WTC11 (cell line): ENCODE measurements around the gene FMC1. TPM values are rescaled to one million over a fixed set of nuclear protein-coding genes. Genes with fewer than 3 reads are reported as not detected.

Source experiments
- ATAC-seq: fragments of 200-7000 bp; cut with Tn5 transposase; 2 replicates; pipeline ENCODE4 v1.10.0; 2021; ENCODE audit warnings: mild to moderate bottlenecking, moderate library complexity
- CTCF ChIA-PET: fragments of 300-600 bp; sonication (Branson Sonifier 250); formaldehyde crosslinking; loops from one replicate; lab custom pipeline; 2021; ENCODE audit warnings: antibody characterized with exemption; lab: Charles Lee
- POLR2A ChIA-PET: fragments of 350-600 bp; sonication (Branson Sonifier 250); formaldehyde crosslinking; loops from one replicate; lab custom pipeline; 2021; ENCODE audit warnings: antibody characterized with exemption; lab: Charles Lee
- DNase-seq: peaks from one replicate; pipeline ENCODE4 v3.0.0; 2021; ENCODE audit warnings: low spot score
- H3K27ac Mint-ChIP-seq: 2 replicates; pipeline ENCODE4 v1.8.0; 2021; ENCODE audit warnings: mixed read lengths
- H3K27me3 Mint-ChIP-seq: 2 replicates; pipeline ENCODE4 v1.8.0; 2021; ENCODE audit warnings: low read depth, mild to moderate bottlenecking, moderate library complexity, mixed read lengths
- H3K36me3 Mint-ChIP-seq: 2 replicates; pipeline ENCODE4 v1.8.0; 2021; ENCODE audit warnings: mixed read lengths
- H3K4me1 Mint-ChIP-seq: 2 replicates; pipeline ENCODE4 v1.8.0; 2022; ENCODE audit warnings: mixed read lengths
- H3K4me3 Mint-ChIP-seq: 2 replicates; pipeline ENCODE4 v1.8.0; 2021; ENCODE audit warnings: mild to moderate bottlenecking, moderate library complexity, mixed read lengths
- H3K9me3 Mint-ChIP-seq: 2 replicates; pipeline ENCODE4 v1.8.0; 2021; ENCODE audit warnings: mixed read lengths
- CBFB ChIP-seq: sonication (generic); formaldehyde crosslinking; IDR thresholded peaks from 2 replicates; pipeline ENCODE4 v1.8.1; 2022; ENCODE audit warnings: mild to moderate bottlenecking, low read depth, missing genetic modification reagents
- CREB1 ChIP-seq: sonication (generic); formaldehyde crosslinking; IDR thresholded peaks from 2 replicates; pipeline ENCODE4 v1.8.0; 2023; ENCODE audit warnings: mild to moderate bottlenecking, missing genetic modification reagents
- EMX1 ChIP-seq: fragments of 250-450 bp; sonication (Bioruptor Pico); IDR thresholded peaks from 2 replicates; pipeline ENCODE4 v1.8.0; 2021; ENCODE audit warnings: mild to moderate bottlenecking
- FOXJ3 ChIP-seq: sonication (generic); formaldehyde crosslinking; IDR thresholded peaks from 2 replicates; pipeline ENCODE4 v1.9.0; 2021; ENCODE audit warnings: missing genetic modification reagents, mild to moderate bottlenecking, borderline replicate concordance
- GTF2I ChIP-seq: fragments of 250-450 bp; sonication (Bioruptor Pico); conservative IDR thresholded peaks from 2 replicates; pipeline ENCODE4 v1.4.0; 2021; ENCODE audit warnings: mild to moderate bottlenecking
- JUN ChIP-seq: sonication (generic); formaldehyde crosslinking; IDR thresholded peaks from 2 replicates; pipeline ENCODE4 v1.8.0; 2023; ENCODE audit warnings: mild to moderate bottlenecking, missing genetic modification reagents
- NFATC4 ChIP-seq: fragments of 250-450 bp; sonication (Bioruptor Pico); IDR thresholded peaks from 2 replicates; pipeline ENCODE4 v1.9.0; 2021; ENCODE audit warnings: mild to moderate bottlenecking
- NR1H2 ChIP-seq: sonication (generic); formaldehyde crosslinking; IDR thresholded peaks from 2 replicates; pipeline ENCODE4 v1.9.0; 2021; ENCODE audit warnings: mild to moderate bottlenecking, moderate library complexity, missing genetic modification reagents
- RELA ChIP-seq: sonication (generic); formaldehyde crosslinking; IDR thresholded peaks from 2 replicates; pipeline ENCODE4 v1.8.1; 2022; ENCODE audit warnings: missing genetic modification reagents, mild to moderate bottlenecking, borderline replicate concordance
- ZNF232 ChIP-seq: sonication (generic); formaldehyde crosslinking; IDR thresholded peaks from 2 replicates; pipeline ENCODE4 v1.8.0; 2022; ENCODE audit warnings: mild to moderate bottlenecking, missing genetic modification reagents
- ZNF263 ChIP-seq: sonication (generic); formaldehyde crosslinking; IDR thresholded peaks from 2 replicates; pipeline ENCODE4 v1.8.1; 2022; ENCODE audit warnings: low read depth, mild to moderate bottlenecking, moderate library complexity, missing genetic modification reagents
- total RNA-seq: library from RNA; stranded (reverse); gene quantifications from 3 replicates; pipeline ENCODE4 v1.2.3, GENCODE V29; 2021
- TF ChIP-seq, protein P1 (sequence below): sonication (generic); formaldehyde crosslinking; IDR thresholded peaks from 2 replicates; pipeline ENCODE4 v1.8.1; 2023; ENCODE audit warnings: mild to moderate bottlenecking, moderate library complexity, missing genetic modification reagents
- TF ChIP-seq, protein P2 (sequence below): fragments of 250-450 bp; sonication (Bioruptor Pico); IDR thresholded peaks from 2 replicates; pipeline ENCODE4 v1.9.0; 2021; ENCODE audit warnings: mild to moderate bottlenecking, borderline replicate concordance
- TF ChIP-seq, protein P3 (sequence below): fragments of 250-450 bp; sonication (Bioruptor Pico); IDR thresholded peaks from 2 replicates; pipeline ENCODE4 v1.9.0; 2021; ENCODE audit warnings: mild to moderate bottlenecking
- TF ChIP-seq, protein P4 (sequence below): sonication (generic); formaldehyde crosslinking; IDR thresholded peaks from 2 replicates; pipeline ENCODE4 v1.8.1; 2022; ENCODE audit warnings: mild to moderate bottlenecking, moderate library complexity, missing genetic modification reagents
- TF ChIP-seq, protein P5 (sequence below): sonication (generic); formaldehyde crosslinking; IDR thresholded peaks from 2 replicates; pipeline ENCODE4 v1.8.1; 2023; ENCODE audit warnings: mild to moderate bottlenecking, missing genetic modification reagents

Gene FMC1
- total RNA-seq, 1 experiment from 2014 or later: 16.3 TPM

DNA sequence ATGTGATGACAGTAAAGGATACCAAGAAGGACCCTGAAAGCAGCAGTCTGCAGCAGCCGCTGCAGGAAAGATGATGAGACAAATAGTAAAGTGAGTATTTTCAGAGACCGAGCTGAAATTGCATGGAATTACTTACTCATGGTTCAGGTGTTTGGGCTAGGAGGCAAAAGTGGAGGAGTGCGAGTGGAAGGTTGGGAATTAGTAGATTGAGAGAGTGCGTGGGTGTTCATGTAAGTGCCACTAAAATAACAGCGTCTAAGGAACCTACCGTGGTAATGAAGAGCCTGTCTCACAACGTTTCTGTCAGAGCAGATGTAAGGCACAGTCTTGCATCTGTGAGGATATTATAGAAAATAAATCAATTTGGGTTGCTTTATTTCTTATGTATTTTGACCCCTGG is 48.3 kb upstream of the FMC1 start (continued):
- TF ChIP-seq, protein P1, sequence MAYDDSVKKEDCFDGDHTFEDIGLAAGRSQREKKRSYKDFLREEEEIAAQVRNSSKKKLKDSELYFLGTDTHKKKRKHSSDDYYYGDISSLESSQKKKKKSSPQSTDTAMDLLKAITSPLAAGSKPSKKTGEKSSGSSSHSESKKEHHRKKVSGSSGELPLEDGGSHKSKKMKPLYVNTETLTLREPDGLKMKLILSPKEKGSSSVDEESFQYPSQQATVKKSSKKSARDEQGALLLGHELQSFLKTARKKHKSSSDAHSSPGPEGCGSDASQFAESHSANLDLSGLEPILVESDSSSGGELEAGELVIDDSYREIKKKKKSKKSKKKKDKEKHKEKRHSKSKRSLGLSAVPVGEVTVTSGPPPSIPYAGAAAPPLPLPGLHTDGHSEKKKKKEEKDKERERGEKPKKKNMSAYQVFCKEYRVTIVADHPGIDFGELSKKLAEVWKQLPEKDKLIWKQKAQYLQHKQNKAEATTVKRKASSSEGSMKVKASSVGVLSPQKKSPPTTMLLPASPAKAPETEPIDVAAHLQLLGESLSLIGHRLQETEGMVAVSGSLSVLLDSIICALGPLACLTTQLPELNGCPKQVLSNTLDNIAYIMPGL: no peak
- TF ChIP-seq CBFB (CRISPR knock-in tag) (no peak), NR1H2 (CRISPR knock-in tag) (no peak), GTF2I (CRISPR knock-in tag) (no peak), JUN (CRISPR knock-in tag) (no peak)
- TF ChIP-seq, protein P2, sequence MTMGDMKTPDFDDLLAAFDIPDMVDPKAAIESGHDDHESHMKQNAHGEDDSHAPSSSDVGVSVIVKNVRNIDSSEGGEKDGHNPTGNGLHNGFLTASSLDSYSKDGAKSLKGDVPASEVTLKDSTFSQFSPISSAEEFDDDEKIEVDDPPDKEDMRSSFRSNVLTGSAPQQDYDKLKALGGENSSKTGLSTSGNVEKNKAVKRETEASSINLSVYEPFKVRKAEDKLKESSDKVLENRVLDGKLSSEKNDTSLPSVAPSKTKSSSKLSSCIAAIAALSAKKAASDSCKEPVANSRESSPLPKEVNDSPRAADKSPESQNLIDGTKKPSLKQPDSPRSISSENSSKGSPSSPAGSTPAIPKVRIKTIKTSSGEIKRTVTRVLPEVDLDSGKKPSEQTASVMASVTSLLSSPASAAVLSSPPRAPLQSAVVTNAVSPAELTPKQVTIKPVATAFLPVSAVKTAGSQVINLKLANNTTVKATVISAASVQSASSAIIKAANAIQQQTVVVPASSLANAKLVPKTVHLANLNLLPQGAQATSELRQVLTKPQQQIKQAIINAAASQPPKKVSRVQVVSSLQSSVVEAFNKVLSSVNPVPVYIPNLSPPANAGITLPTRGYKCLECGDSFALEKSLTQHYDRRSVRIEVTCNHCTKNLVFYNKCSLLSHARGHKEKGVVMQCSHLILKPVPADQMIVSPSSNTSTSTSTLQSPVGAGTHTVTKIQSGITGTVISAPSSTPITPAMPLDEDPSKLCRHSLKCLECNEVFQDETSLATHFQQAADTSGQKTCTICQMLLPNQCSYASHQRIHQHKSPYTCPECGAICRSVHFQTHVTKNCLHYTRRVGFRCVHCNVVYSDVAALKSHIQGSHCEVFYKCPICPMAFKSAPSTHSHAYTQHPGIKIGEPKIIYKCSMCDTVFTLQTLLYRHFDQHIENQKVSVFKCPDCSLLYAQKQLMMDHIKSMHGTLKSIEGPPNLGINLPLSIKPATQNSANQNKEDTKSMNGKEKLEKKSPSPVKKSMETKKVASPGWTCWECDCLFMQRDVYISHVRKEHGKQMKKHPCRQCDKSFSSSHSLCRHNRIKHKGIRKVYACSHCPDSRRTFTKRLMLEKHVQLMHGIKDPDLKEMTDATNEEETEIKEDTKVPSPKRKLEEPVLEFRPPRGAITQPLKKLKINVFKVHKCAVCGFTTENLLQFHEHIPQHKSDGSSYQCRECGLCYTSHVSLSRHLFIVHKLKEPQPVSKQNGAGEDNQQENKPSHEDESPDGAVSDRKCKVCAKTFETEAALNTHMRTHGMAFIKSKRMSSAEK (CRISPR knock-in tag): no peak

DNA sequence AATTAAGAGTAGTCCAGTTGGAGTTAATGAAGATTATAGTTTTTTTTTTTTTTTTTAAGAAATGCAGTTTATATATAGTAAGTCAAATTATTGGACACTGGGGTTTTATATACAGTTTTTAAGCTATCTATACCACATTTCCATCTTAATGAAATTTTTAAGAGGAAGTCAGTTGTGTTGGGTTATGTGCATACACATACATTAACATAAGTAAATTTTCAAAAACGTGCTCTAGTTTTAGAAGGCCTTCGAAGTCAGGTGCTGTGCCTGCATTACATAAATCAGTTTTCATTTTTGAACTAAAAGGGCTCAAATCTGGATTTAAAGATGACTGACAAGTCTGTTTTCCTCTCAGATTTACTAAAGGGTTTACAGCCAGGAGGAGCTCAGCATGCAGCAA is 47.6 kb upstream of the FMC1 start:
- CTCF ChIA-PET: interaction anchor here (0.6 to 1.1 kb wide), 2 partner anchors 15 to 219 kb away, joined by 3 to 4 read pairs; no protein-coding TSS in a partner anchor
- no peak for TF ChIP-seq FOXJ3 (CRISPR knock-in tag)
- TF ChIP-seq EMX1 (CRISPR knock-in tag): no peak
- TF ChIP-seq, protein P3, sequence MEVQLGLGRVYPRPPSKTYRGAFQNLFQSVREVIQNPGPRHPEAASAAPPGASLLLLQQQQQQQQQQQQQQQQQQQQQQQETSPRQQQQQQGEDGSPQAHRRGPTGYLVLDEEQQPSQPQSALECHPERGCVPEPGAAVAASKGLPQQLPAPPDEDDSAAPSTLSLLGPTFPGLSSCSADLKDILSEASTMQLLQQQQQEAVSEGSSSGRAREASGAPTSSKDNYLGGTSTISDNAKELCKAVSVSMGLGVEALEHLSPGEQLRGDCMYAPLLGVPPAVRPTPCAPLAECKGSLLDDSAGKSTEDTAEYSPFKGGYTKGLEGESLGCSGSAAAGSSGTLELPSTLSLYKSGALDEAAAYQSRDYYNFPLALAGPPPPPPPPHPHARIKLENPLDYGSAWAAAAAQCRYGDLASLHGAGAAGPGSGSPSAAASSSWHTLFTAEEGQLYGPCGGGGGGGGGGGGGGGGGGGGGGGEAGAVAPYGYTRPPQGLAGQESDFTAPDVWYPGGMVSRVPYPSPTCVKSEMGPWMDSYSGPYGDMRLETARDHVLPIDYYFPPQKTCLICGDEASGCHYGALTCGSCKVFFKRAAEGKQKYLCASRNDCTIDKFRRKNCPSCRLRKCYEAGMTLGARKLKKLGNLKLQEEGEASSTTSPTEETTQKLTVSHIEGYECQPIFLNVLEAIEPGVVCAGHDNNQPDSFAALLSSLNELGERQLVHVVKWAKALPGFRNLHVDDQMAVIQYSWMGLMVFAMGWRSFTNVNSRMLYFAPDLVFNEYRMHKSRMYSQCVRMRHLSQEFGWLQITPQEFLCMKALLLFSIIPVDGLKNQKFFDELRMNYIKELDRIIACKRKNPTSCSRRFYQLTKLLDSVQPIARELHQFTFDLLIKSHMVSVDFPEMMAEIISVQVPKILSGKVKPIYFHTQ (CRISPR knock-in tag): no peak
- no peak for TF ChIP-seq NFATC4
- no peak for TF ChIP-seq CREB1
- TF ChIP-seq, protein P4, sequence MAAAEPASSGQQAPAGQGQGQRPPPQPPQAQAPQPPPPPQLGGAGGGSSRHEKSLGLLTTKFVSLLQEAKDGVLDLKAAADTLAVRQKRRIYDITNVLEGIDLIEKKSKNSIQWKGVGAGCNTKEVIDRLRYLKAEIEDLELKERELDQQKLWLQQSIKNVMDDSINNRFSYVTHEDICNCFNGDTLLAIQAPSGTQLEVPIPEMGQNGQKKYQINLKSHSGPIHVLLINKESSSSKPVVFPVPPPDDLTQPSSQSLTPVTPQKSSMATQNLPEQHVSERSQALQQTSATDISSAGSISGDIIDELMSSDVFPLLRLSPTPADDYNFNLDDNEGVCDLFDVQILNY (CRISPR knock-in tag): no peak
- TF ChIP-seq, protein P5, sequence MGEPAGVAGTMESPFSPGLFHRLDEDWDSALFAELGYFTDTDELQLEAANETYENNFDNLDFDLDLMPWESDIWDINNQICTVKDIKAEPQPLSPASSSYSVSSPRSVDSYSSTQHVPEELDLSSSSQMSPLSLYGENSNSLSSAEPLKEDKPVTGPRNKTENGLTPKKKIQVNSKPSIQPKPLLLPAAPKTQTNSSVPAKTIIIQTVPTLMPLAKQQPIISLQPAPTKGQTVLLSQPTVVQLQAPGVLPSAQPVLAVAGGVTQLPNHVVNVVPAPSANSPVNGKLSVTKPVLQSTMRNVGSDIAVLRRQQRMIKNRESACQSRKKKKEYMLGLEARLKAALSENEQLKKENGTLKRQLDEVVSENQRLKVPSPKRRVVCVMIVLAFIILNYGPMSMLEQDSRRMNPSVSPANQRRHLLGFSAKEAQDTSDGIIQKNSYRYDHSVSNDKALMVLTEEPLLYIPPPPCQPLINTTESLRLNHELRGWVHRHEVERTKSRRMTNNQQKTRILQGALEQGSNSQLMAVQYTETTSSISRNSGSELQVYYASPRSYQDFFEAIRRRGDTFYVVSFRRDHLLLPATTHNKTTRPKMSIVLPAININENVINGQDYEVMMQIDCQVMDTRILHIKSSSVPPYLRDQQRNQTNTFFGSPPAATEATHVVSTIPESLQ (CRISPR knock-in tag): no peak
- TF ChIP-seq ZNF263 (CRISPR knock-in tag): no peak
- no peak for TF ChIP-seq RELA (CRISPR knock-in tag)
- TF ChIP-seq, protein P1: no peak
- TF ChIP-seq ZNF232 (CRISPR knock-in tag): no peak
- TF ChIP-seq, all 79 proteins: peak for 0
- Mint-ChIP-seq H3K9me3 (no peaks in the 10 kb centered on the region), H3K36me3 (peaks cover 22% of the 10 kb centered on the region), H3K4me1 (no peaks in the 10 kb centered on the region), H3K4me3 (no peak overlapping the region), H3K27ac (no peak overlapping the region), H3K27me3 (no peaks in the 10 kb centered on the region)
- DNase-seq: no peak
- POLR2A ChIA-PET: no interaction called here
- ATAC-seq: no peak
